Embryonic facial prominence (tissue), 1 donor: Measurements from ENCODE around the gene PAWR.
"Not testable (repeated sequence)": the region's sequence is repeated elsewhere in the genome, so short reads cannot be mapped to it uniquely, and the experiment has no call there.

Source experiments
- DNase-seq: peaks from one replicate; pipeline ENCODE4 v3.0.0-alpha.2; 2016; ENCODE audit errors: extremely low spot score

The PAWR gene

GRCh38 chr12:79549531-79550271, 141.1 kb downstream of the PAWR start:
- DNase-seq = no peak

GRCh38 chr12:79548610-79548924, 142.2 kb downstream of the PAWR start:
- DNase-seq = no peak

- no peak for DNase-seq
Measured at GRCh38 chr12:79547735-79548609, 142.8 kb downstream of the PAWR start.

- no peak for DNase-seq
Measured at GRCh38 chr12:79547044-79547734, 143.6 kb downstream of the PAWR start.

- DNase-seq = no peak
Measured at GRCh38 chr12:79546466-79547043, 144.2 kb downstream of the PAWR start.

GRCh38 chr12:79544439-79544838, 146.3 kb downstream of the PAWR start:
- DNase-seq = not testable (repeated sequence)

- no peak for DNase-seq
Measured at GRCh38 chr12:79537675-79538074, 153.1 kb downstream of the PAWR start.

- DNase-seq = no peak
Measured at GRCh38 chr12:79535751-79536150, 155.0 kb downstream of the PAWR start.
